DOHH2 (cell line): ENCODE measurements around the gene TMEM87A.
"Not testable (repeated sequence)": the region's sequence is repeated elsewhere in the genome, so short reads cannot be mapped to it uniquely, and the experiment has no call there.

Source experiments
- H3F3A ChIP-seq: fragments of 200-600 bp; sonication (generic), shearing (Covaris generic); 2 replicates; pipeline ENCODE4 v1.6.0; 2016; ENCODE audit warnings: antibody characterized with exemption, mild to moderate bottlenecking; ENCODE audit not compliant: control insufficient read depth, insufficient read depth
- H3K27ac ChIP-seq: fragments of 200-600 bp; sonication (generic); 2 replicates; pipeline ENCODE4 v1.5.1; 2014; ENCODE audit warnings: low read depth, mild to moderate bottlenecking, low read length, moderate library complexity
- H3K27me3 ChIP-seq: fragments of 200-600 bp; sonication (generic); 2 replicates; pipeline ENCODE4 v1.6.1; 2014; ENCODE audit warnings: mild to moderate bottlenecking, low read length, mixed read lengths; ENCODE audit not compliant: control insufficient read depth
- H3K36me3 ChIP-seq: fragments of 200-600 bp; sonication (generic); 2 replicates; pipeline ENCODE4 v1.6.1; 2014; ENCODE audit warnings: mild to moderate bottlenecking, low read length, moderate library complexity, mixed read lengths; ENCODE audit not compliant: control insufficient read depth
- H3K4me1 ChIP-seq: fragments of 200-600 bp; sonication (generic); 2 replicates; pipeline ENCODE4 v1.6.1; 2014; ENCODE audit warnings: mild to moderate bottlenecking, low read length, mixed read lengths; ENCODE audit not compliant: control insufficient read depth
- H3K4me2 ChIP-seq: fragments of 200-600 bp; sonication (generic); 2 replicates; pipeline ENCODE4 v1.6.0; 2014; ENCODE audit warnings: mild to moderate bottlenecking, low read length, moderate library complexity
- H3K4me3 ChIP-seq: fragments of 200-600 bp; sonication (generic); 2 replicates; pipeline ENCODE4 v1.5.1; 2014; ENCODE audit warnings: mild to moderate bottlenecking, low read length, mixed read lengths
- H3K79me2 ChIP-seq: fragments of 200-600 bp; sonication (generic); 2 replicates; pipeline ENCODE4 v1.6.1; 2014; ENCODE audit warnings: mild to moderate bottlenecking, low read length, mixed read lengths; ENCODE audit not compliant: control insufficient read depth
- H3K9me2 ChIP-seq: fragments of 200-600 bp; sonication (generic); replicated peaks from 2 replicates; pipeline ENCODE4 v1.6.1; 2014; ENCODE audit warnings: mild to moderate bottlenecking, low read length, mixed read lengths; ENCODE audit not compliant: control insufficient read depth
- H3K9me3 ChIP-seq: fragments of 200-600 bp; sonication (generic); 2 replicates; pipeline ENCODE4 v1.6.1; 2014; ENCODE audit warnings: antibody characterized with exemption, low read length, mixed read lengths; ENCODE audit not compliant: control insufficient read depth, insufficient read depth
- H4K20me1 ChIP-seq: fragments of 200-600 bp; sonication (generic); 2 replicates; pipeline ENCODE4 v1.6.0; 2014; ENCODE audit warnings: low read depth, mild to moderate bottlenecking, antibody characterized with exemption, low read length, moderate library complexity; ENCODE audit not compliant: control insufficient read depth, insufficient read depth
- EZH2phosphoT487 ChIP-seq: fragments of 200-600 bp; sonication (generic); IDR thresholded peaks from 2 replicates; pipeline ENCODE4 v1.6.1; 2017; ENCODE audit warnings: borderline replicate concordance, mild to moderate bottlenecking, antibody characterized with exemption, low read length, moderate library complexity, mixed read lengths
- TF ChIP-seq, protein P1 (sequence below): fragments of 200-600 bp; sonication (generic); IDR thresholded peaks from one replicate; pipeline ENCODE4 v1.5.1; 2014; ENCODE audit warnings: antibody characterized with exemption, mild to moderate bottlenecking, low read depth, low read length; ENCODE audit not compliant: poor library complexity, severe bottlenecking

The TMEM87A gene

DNA sequence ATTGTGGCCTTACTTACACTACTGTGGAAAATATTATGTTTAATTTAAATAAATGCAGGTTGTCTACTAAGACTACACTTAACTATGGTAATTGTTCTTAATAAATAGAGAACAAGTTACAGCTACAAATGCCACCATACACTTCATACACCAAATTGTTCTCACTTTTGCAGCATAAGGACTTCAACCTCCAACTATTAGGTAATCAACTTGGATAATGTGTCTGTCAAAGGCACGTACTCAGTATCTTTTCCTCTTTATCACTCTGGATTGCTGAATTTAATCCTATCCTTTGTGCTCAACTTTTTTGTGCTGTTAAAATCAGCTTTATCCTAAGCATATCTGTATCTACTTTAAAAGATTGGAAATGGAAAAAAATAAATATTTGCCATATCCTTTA is 41.6 kb upstream of the TMEM87A start:
- H3F3A ChIP-seq, result no peaks in the 10 kb centered on the region
- H3K9me3 ChIP-seq, result no peaks in the 10 kb centered on the region
- no peaks in the 10 kb centered on the region for H3K4me1 ChIP-seq
- no peaks in the 10 kb centered on the region for H3K79me2 ChIP-seq
- no peak overlapping the region for H3K27ac ChIP-seq
- H4K20me1 ChIP-seq, result no peaks in the 10 kb centered on the region
- peaks cover 9% of the 10 kb centered on the region; the same call in 1 of the 2 replicates for H3K36me3 ChIP-seq
- H3K9me2 ChIP-seq, result no peaks in the 10 kb centered on the region
- H3K4me3 ChIP-seq, result no peak overlapping the region
- H3K4me2 ChIP-seq, result no peak overlapping the region
- no peaks in the 10 kb centered on the region for H3K27me3 ChIP-seq
- no peak for TF ChIP-seq EZH2phosphoT487
- TF ChIP-seq, protein P1, sequence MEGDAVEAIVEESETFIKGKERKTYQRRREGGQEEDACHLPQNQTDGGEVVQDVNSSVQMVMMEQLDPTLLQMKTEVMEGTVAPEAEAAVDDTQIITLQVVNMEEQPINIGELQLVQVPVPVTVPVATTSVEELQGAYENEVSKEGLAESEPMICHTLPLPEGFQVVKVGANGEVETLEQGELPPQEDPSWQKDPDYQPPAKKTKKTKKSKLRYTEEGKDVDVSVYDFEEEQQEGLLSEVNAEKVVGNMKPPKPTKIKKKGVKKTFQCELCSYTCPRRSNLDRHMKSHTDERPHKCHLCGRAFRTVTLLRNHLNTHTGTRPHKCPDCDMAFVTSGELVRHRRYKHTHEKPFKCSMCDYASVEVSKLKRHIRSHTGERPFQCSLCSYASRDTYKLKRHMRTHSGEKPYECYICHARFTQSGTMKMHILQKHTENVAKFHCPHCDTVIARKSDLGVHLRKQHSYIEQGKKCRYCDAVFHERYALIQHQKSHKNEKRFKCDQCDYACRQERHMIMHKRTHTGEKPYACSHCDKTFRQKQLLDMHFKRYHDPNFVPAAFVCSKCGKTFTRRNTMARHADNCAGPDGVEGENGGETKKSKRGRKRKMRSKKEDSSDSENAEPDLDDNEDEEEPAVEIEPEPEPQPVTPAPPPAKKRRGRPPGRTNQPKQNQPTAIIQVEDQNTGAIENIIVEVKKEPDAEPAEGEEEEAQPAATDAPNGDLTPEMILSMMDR, result no peak

DNA sequence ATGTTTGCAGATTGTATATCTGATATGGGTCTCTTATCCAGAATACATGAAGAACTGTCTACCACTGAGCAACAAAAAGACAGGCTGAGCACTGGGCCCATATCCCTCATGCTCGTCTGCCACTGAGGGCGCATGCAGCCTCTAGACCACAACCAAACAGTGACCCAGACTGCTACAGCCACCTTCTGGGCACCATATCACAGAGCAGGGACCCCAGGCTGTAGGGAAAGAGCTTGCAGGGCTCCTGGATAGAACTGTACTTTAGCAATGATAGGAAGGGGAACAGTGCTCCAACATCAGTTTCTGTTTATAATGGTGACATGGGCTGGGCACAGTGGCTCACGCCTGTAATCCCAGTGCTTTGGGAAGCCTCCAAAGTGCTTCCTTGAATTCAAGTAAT is 40.2 kb upstream of the TMEM87A start:
- Histone ChIP-seq H3K4me2 (no peak overlapping the region), H3K36me3 (peaks cover 9% of the 10 kb centered on the region; the same call in 1 of the 2 replicates), H3K27ac (no peak overlapping the region), H3K9me2 (no peaks in the 10 kb centered on the region), H3K9me3 (no peaks in the 10 kb centered on the region), H3K79me2 (no peaks in the 10 kb centered on the region), H3K4me1 (no peaks in the 10 kb centered on the region), H3F3A (no peaks in the 10 kb centered on the region), H3K4me3 (no peak overlapping the region), H4K20me1 (no peaks in the 10 kb centered on the region), H3K27me3 (no peaks in the 10 kb centered on the region)
- no peak for TF ChIP-seq EZH2phosphoT487
- TF ChIP-seq, protein P1, result no peak

DNA sequence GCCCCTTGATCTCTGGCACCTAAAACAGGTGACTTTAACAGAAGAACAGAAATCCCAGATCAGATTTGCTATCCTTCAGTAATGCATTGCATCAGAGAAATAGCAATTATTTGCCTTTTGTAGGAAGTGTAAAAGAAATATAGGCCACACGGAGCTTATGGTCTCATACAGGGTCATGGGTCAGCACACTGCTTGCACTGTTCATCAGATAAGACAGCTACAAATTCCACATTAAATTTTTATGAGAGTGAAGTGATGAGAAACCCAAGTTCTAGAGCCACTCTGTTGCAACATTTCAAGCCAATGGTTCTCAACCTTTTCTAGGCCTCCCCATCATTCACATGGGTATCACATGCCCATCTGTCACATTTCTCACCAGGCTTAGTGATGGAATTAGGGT is 33.4 kb upstream of the TMEM87A start:
- Histone ChIP-seq H3K4me1 (no peaks in the 10 kb centered on the region), H3K27me3 (no peaks in the 10 kb centered on the region), H3K9me3 (no peaks in the 10 kb centered on the region), H3F3A (no peaks in the 10 kb centered on the region), H3K9me2 (no peaks in the 10 kb centered on the region), H3K4me3 (no peak overlapping the region), H3K79me2 (no peaks in the 10 kb centered on the region), H3K4me2 (no peak overlapping the region), H4K20me1 (no peaks in the 10 kb centered on the region), H3K27ac (no peak overlapping the region), H3K36me3 (peaks cover 9% of the 10 kb centered on the region; the same call in 1 of the 2 replicates)
- TF ChIP-seq EZH2phosphoT487, result no peak
- TF ChIP-seq, protein P1, result no peak

DNA sequence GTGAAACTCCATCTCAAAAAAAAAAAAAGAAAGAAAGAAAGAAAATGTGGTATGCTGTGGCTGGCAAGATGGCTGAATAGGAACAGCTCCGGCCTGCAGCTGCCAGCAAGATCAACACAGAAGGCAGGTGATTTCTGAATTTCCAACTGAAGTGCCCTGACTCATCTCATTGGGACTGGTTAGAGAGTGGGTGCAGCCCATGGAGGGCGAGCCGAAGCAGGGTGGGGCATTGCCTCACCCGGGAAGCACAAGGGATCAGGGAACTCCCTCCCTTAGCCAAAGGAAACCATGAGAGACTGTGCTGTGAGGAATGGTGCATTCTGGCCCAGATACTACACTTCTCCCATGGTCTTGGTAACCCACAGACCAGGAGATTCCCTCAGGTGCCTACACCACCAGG is 27.8 kb upstream of the TMEM87A start:
- H3K27ac ChIP-seq, H3F3A ChIP-seq, H3K4me2 ChIP-seq, H3K79me2 ChIP-seq, H3K4me3 ChIP-seq, H3K4me1 ChIP-seq, H3K9me2 ChIP-seq, H3K9me3 ChIP-seq, H4K20me1 ChIP-seq, H3K27me3 ChIP-seq, H3K36me3 ChIP-seq: not testable (repeated sequence)
